ENCODE measurements around the gene RASL10A.

The RASL10A gene

DNA sequence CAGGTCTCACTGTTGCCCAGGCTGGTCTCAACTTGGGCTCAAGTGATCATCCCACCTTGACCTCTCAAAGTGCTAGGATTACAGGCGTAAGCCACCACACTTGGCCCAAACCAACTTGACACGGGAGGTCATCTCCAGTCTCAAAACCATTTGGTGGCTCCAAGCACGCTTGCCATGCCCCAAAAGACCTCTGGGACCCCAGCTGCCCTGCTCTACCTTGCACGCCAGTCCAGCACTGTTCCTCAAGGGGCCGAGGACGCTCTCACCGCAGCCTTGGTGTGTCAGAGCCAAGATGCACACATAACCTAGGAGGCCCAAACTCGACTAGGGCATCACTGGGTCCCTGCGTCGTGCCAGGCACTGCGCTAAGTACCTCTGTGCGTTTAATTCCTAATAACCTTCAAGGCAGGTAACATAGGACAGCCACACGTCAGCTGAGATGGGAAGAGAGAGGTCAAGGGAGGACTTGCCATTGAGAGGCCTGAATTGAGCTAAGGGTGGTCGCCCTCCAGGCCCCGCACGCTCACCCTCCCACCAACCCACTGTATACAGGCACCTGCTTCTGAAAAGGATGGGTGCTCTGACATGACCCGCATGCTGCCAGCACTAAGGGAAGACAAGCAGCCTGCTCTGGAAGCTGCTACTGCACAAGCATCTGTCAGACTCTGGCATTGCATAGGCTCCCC is 13.6 kb downstream of the RASL10A start:
- no peak for DNase-seq (ENCODE audit: low spot score)
- TF ChIP-seq CTCF (IDR thresholded peaks at IDR 0.05; ENCODE audit: extremely low read depth, missing control alignments) = no peak

- TF ChIP-seq CTCF (IDR thresholded peaks at IDR 0.05; ENCODE audit: extremely low read depth, missing control alignments) = no peak
- no peak for DNase-seq (ENCODE audit: low spot score)
Observed at GRCh38 chr22:29300807-29301601, 14.5 kb downstream of the RASL10A start.

GRCh38 chr22:29300467-29300806 is 15.1 kb downstream of the RASL10A start:
- TF ChIP-seq CTCF (IDR thresholded peaks at IDR 0.05; ENCODE audit: extremely low read depth, missing control alignments) = no peak
- no peak for DNase-seq (ENCODE audit: low spot score)

- no peak for TF ChIP-seq CTCF (IDR thresholded peaks at IDR 0.05; ENCODE audit: extremely low read depth, missing control alignments)
- DNase-seq (ENCODE audit: low spot score) = no peak
Observed at GRCh38 chr22:29299136-29299900, 16.2 kb downstream of the RASL10A start.

DNA sequence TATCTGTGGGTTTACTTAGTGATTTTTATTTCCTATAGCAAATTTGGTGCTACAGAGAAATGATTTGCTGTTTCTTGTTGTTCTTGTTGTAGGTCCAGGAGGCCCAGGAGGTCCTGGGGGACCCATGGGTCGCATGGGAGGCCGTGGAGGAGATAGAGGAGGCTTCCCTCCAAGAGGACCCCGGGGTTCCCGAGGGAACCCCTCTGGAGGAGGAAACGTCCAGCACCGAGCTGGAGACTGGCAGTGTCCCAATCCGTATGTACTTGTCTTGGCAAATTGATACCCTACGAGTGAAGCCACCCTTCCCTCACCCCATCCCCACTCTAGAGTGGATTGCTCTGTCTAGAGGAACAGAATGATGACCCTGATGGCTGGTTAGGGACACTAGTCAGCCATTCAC is 16.9 kb downstream of the RASL10A start:
- TF ChIP-seq CTCF (IDR thresholded peaks at IDR 0.05; ENCODE audit: extremely low read depth, missing control alignments) = no peak
- DNase-seq (ENCODE audit: low spot score) = no peak

- TF ChIP-seq CTCF (IDR thresholded peaks at IDR 0.05; ENCODE audit: extremely low read depth, missing control alignments) = no peak
- no peak for DNase-seq (ENCODE audit: low spot score)
Observed at GRCh38 chr22:29292379-29292778, 23.1 kb downstream of the RASL10A start.

GRCh38 chr22:29291215-29291614 is 24.3 kb downstream of the RASL10A start:
- no peak for TF ChIP-seq CTCF (IDR thresholded peaks at IDR 0.05; ENCODE audit: extremely low read depth, missing control alignments)
- no peak for DNase-seq (ENCODE audit: low spot score)

Measured in GM20000 (cell line).